A204.1 (cell line): ENCODE data around the gene KRT31.
"Not testable (repeated sequence)": the region's sequence is repeated elsewhere in the genome, so short reads cannot be mapped to it uniquely, and the experiment has no call there.

Experiments
- FAIRE-seq: peaks from 2 replicates; lab custom pipeline; 2012; peaks lifted over from hg19 to GRCh38; lab: Jason Lieb, UNC

Gene KRT31

DNA sequence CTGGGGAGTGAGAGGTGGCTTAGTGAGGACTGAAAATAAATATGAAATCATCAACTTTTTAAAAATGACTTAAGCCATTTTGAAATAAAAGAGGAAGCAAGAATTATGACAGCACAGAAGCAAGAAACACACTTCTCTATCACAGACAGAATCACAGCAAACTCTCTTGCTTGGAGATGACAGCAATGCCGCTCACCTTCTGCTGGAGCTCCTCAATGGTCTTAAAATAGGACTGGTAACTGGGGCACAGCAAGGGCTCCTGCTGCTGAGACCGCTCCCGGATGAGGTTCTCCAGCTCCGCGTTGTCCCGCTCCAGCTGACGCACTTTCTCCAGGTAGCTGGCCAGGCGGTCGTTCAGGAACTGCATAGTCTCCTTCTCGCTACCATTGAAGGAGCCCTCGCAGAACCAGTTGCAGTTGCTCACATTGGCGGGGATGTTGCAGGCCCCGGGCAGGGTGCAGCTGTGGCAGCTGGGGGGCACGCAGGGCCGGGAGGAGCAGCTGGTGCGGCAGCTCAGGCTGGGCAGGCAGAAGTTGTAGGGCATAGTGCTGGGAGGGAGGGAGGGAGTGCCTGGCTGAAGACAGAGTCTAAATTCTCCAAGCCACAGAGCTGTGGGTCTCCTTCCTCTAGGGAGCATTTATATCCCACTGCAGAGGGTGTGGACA, at the start of gene KRT31:
TSS of gene KRT31 (minus strand) at position 613 of the 665 bp plus-strand sequence. CDS start at position 544, 69 bp downstream.
- FAIRE-seq = no peak

- FAIRE-seq = no peak
Measured at GRCh38 chr17:41446806-41447205, 49.4 kb upstream of the KRT31 start.

DNA sequence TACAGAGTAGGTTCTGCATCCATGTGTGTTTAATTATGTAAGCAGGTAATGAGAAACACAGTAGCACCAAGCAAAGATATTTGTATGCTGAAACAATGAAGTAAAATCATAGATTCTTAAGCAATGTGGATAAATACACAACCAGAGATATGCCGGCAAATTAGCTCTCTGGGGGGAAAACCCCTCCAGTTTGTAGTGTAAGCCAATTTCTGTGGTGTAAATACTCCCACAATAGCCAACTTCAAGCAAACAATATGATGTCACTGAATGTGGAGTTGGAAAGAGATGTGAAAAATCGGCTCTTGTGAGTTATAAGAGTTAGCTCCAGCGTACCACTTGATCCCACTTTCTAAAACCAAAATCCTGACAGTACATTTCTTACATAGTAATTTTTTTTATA, 47.2 kb upstream of the KRT31 start:
- no peak for FAIRE-seq

- no peak for FAIRE-seq
Measured at GRCh38 chr17:41444186-41444585, 46.8 kb upstream of the KRT31 start.

GRCh38 chr17:41442739-41443138, 45.3 kb upstream of the KRT31 start:
- no peak for FAIRE-seq

- no peak for FAIRE-seq
Measured at GRCh38 chr17:41440531-41441033, 43.2 kb upstream of the KRT31 start, which contains the start of gene KRT38. Gene KRT38, minus strand, starts transcription at chr17:41440983. Its CDS starts 62 bp downstream, at chr17:41440921.

- no peak for FAIRE-seq
Measured at GRCh38 chr17:41439375-41439774, 42.0 kb upstream of the KRT31 start.

GRCh38 chr17:41437769-41438168, 40.4 kb upstream of the KRT31 start:
- no peak for FAIRE-seq

DNA sequence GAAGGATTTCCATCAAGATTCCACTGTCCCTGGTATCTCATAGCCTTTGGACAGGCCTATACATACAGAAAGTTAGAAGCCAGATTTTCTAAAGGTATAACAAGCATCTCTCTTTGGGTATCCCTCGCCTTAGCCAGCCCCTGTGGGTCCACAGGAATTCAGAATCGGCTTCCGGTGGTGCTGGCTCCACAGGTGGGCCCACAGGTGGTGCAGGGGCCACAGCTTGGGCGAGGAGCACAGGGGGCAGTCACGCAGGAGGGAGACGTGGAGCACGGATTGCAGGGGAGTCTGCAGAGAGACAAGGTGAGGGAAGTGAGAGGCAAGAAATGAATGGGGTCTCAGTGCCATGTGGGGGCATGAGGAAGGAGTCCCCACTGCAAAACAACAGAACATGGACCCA, 39.8 kb upstream of the KRT31 start:
- no peak for FAIRE-seq

GRCh38 chr17:41434415-41434814, 37.0 kb upstream of the KRT31 start:
- FAIRE-seq = no peak

DNA sequence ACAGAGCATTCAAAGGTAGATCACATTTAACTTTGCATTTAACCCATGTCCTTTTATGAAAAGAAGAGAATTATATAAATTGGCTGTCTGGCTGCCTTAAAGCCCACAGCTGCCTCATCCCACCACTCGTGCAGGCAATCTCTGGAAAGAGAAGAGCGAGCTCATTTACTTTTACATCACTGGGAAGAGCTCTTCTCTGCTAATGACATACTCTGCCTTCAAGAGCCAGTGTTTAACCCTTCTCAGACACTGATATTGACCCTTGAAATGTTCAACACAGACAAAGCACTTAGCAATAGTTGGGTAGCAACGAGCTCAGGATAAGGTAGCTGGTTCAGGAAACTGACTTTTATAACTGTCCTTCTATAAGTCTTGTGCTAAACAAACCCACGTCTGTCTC, 36.6 kb upstream of the KRT31 start:
- no peak for FAIRE-seq

DNA sequence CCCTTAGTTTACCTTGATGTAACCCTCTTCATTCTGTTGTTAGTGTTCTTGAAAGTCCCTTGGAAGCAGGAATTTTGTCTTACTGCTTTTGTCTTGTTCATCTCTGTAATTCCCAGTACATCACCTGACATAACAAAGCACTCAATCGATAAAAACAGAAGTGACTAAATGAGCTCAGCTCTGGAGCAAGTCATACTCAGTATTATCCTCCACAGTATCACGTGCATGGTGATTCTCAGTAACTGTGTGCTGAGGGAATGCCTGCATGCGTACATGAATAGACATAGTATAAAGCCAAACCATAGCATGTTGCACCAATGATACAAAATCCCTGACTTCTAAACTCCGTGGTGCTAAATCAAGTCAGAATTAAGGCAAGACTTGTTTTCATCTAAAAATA, 36.2 kb upstream of the KRT31 start:
- FAIRE-seq = no peak

DNA sequence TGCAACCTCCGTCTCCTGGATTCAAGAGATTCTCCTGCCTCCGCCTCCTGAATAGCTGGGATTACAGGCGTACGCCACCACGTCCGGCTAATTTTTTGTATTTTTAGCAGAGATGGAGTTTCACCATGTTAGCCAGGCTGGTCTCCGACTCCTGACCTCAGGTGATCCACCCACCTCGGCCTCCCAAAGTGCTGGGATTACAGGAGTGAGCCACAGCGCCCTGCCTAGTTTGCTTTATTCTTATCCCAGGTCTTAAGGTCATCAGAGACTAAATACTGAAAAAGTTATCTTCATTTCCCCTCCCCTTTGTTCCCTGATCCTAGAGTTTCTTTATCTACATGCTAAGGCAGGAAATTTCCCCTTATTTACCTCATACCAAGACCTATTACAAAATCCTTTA, 33.0 kb upstream of the KRT31 start:
- FAIRE-seq = not testable (repeated sequence)

- FAIRE-seq = no peak
Measured at GRCh38 chr17:41429667-41430066, 32.3 kb upstream of the KRT31 start.

DNA sequence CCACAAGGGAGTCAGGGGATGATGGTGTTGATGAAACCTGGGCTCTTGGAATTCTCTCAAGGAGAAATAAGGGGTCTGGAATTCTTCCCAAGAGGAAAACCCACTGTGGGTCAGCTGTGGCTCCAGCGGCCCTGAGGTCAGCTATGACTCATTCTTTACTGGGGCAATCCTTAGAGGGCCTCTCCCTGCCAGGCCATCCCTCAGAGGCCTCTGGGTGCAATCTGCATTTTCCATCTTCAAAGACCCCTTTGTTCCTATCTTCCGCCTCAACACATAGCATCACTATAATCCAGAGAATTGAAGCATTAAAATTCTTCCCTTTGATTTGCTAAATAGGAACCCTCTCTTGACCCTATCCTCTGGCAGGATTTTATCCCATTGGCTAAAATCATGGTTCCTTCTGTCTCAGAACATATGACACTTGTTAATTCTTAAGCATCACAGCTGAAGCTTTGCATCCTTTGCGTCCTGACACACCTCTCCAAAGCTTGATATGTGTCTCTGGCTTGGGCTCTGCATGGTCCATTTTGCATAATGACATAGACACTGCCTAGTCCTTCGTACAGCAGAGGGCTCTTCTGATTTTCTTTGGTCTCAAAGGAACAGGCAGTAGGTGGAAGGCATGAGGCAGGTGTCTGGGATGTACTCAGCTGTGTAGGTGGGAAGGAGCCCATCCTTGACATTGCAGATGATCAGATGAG, 31.3 kb upstream of the KRT31 start:
- FAIRE-seq = no peak

- FAIRE-seq = no peak
Measured at GRCh38 chr17:41424111-41424635, 26.8 kb upstream of the KRT31 start, which contains the start of gene KRT37. Gene KRT37, minus strand, starts transcription at chr17:41424585. Its CDS starts 62 bp downstream, at chr17:41424523.

DNA sequence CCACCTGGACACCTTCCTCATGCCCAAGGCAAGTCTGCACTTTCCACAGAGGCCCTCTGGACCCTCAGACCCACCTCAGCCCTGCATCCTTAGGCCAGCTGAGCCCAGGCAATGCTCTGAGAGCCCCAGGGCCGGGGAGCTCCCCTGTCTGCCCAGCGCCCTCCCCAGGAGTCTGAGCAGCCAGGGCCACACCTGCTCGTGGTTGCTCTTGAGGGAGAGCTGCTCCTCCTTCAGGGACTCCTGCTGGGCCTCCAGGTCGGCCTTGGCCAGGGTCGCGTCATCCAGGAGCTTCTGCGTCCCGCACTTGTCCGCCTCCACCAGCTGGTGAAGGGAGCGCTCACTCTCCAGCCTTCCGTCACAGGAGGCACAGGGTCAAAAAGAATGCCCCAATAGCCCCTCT, 25.2 kb upstream of the KRT31 start:
- FAIRE-seq = not testable (repeated sequence)

DNA sequence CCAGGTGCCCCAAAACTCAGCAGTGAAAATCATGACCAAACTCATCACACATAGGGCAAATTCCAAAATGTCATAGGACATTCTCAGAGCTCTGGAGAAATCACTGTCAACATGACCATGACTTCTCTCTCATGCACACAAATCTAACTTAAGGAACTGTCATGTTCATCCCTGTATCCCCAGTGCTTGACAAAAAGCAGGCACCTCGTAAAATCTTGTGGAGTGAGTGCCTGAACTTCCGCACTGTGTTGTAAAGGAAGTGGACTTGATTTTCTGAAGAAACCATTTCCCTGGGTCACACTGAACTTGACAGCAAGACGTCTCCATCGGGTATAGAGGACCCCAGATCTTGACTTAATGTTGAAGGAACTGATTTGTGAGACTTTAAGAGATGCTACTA, 24.2 kb upstream of the KRT31 start:
- FAIRE-seq = no peak

- no peak for FAIRE-seq
Measured at GRCh38 chr17:41421116-41421515, 23.7 kb upstream of the KRT31 start.

GRCh38 chr17:41420134-41420533, 22.7 kb upstream of the KRT31 start:
- FAIRE-seq = no peak

- FAIRE-seq = no peak
Measured at GRCh38 chr17:41419716-41420115, 22.3 kb upstream of the KRT31 start.

DNA sequence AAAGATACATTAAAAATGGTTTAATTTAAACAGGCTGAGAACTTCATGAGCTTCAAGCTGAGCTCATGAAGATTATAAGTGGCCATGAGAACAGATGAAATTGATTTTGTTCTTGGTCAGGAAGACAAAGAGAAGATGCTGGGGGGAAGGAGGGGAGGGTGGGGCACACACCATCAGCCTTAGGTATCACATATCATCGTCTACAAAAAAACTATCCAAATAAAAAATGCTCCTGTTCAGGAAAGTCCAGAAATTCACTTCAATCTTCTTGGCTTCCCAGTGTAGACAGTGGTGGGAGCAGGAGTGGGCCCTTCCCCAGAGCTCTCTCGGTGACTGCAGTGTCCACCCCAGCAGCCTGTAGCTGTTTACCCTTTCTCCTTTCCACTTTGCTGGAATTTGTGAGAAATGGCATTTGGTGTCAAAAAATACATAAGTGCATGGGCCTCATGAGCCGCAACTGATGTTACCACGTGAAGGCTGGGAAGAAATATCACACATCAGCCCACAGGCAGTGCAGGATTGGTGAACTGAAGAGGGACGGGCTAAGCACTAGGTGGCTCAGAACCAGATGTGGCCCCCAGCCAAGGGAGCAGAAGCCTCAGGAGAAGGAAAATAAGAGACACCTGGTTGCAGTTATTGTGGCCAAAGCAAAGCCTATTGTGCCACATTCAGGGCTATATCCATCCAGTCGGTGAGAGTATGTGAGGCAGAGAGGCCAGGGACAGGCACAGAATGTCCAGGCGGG, 20.9 kb upstream of the KRT31 start:
- FAIRE-seq = no peak

- FAIRE-seq = no peak
Measured at GRCh38 chr17:41417576-41418015, 20.2 kb upstream of the KRT31 start.
